AG04450 (cell line): Measurements from ENCODE around the gene PFN4. TPM values are rescaled to one million over a fixed set of nuclear protein-coding genes. Genes with fewer than 3 reads are reported as not detected.

Experiments
- CTCF ChIA-PET: fragments of 300-600, 350-600 bp; formaldehyde crosslinking; extraction: SDS; loops from one replicate; lab custom pipeline; 2022; ENCODE audit warnings: antibody characterized with exemption, inconsistent platforms; lab: Charles Lee
- POLR2A ChIA-PET: fragments of 350-600 bp; formaldehyde crosslinking; extraction: SDS; loops from one replicate; lab custom pipeline; 2021; ENCODE audit warnings: antibody characterized with exemption, inconsistent platforms; lab: Yijun Ruan, JAX
- DNase-seq: peaks from one replicate; pipeline ENCODE4 v3.0.0-alpha.2; 2011; ENCODE audit warnings: low read depth, low spot score
- H3K27ac ChIP-seq: one replicate; pipeline ENCODE4 v1.5.1; 2012; ENCODE audit warnings: low read depth, low read length, control low read depth
- H3K27me3 ChIP-seq: one replicate; pipeline ENCODE4 v1.6.0; 2012; ENCODE audit warnings: low read length; ENCODE audit not compliant: control insufficient read depth, insufficient read depth
- H3K4me3 ChIP-seq: 2 replicates; pipeline ENCODE4 v1.5.1; 2011; ENCODE audit warnings: mild to moderate bottlenecking, low read depth, low read length, control low read depth
- H3K9me3 ChIP-seq: 2 replicates; pipeline ENCODE4 v1.5.1; 2012; ENCODE audit warnings: low read length; ENCODE audit not compliant: control insufficient read depth, insufficient read depth
- CTCF ChIP-seq: IDR thresholded peaks from 2 replicates; pipeline ENCODE4 v1.5.1; 2011; ENCODE audit warnings: low read depth, low read length, control low read depth, inconsistent platforms
- polyA minus RNA-seq: library from RNA; depleted of rRNA, polyadenylated mRNA; stranded (reverse); fragments of >200 nt; gene quantifications from 2 replicates; pipeline ENCODE4 v1.2.3, GENCODE V29; 2011; rRNA and poly(A)+ RNA removed
- polyA plus RNA-seq: library from polyadenylated mRNA; depleted of rRNA; stranded (reverse); fragments of >200 nt; gene quantifications from 2 replicates; pipeline ENCODE4 v1.2.3, GENCODE V29; 2011; rRNA removed

The PFN4 gene, protein sequence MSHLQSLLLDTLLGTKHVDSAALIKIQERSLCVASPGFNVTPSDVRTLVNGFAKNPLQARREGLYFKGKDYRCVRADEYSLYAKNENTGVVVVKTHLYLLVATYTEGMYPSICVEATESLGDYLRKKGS
- 0.31 and 0.52 TPM in 2 replicates for polyA plus RNA-seq
- not detected in 2 replicates for polyA minus RNA-seq

DNA sequence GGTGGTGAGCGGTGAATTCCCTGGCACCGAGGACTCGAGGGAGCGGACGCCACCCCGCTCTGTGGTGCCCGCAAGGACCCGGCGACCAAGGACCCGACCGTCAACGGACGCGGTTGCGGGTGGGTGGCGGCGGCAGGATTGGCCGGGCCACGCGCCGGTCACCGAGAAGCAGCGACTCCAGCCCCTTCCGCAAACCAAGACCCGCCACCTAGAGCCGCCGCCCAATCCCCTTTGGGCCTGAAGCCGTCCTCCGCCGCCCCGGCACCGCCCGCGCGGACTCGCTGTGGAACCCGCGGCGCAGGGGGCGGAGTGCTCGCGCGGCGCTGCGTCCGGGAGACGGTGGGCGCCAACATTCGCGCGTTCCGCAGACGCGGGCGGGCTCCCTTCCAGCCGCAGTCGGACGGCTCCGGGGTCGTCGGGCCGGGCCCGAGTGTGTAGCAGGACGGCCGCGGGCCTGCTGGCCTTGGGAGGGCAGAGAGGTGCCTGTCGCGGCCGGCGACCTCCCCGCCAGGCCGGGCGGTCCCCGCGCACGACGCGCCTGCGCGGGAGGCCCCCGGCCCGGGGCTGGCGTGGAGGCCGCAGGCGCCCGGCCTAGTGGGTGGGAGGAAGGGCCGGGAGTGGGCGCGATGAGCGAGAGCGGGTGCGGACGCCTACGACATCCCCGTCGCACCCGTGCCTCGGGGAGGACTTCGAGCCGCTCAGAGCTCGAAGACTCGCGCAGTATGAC lies at the start of gene PFN4, which contains the start of gene FAM228B:
Gene PFN4 (minus strand): TSS at position 140 of the 727 bp plus-strand sequence. CDS start 799 bp downstream, outside the sequence.
Gene FAM228B (plus strand): TSS at position 275 of the 727 bp plus-strand sequence. CDS start 893 bp downstream, outside the sequence.
- POLR2A ChIA-PET: interaction anchor here (0.8 to 1.9 kb wide), 5 partner anchors 15 to 196 kb away, joined by 3 to 6 read pairs (median 4); partner anchors contain the start of genes ATAD2B and TP53I3
- Histone ChIP-seq H3K27ac (peak within 1 kb of the TSS; percentile 59), H3K4me3 (peak within 1 kb of the TSS; percentile 82), H3K27me3 (no peaks in the 10 kb centered on the region), H3K9me3 (no peaks in the 10 kb centered on the region)
- CTCF ChIA-PET: interaction anchor here (1.2 to 1.5 kb wide), 3 partner anchors 39 to 299 kb away, joined by 5 to 6 read pairs (median 5); partner anchors contain the start of gene TP53I3
- DNase-seq: peak; percentile 44
- TF ChIP-seq CTCF: no peak

DNA sequence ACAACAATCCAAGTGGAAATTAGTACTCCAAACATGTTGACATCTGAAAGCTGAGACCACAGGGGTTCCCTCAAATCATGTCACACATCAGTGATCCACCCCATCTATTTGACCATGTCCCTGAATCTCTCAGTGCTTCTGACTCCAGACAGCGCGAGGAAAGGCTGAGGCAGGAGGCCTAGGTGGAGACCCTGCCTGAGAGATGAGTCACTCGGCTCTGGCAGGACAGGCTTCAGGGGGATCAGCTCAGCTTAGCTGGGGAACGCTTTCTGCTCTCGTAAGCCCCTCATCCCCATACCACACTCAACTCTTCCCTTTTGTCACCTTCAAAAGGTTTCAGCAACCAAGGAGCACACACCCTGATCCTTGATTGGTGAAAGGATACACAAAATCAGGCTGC lies 45.9 kb upstream of the PFN4 start:
- H3K9me3 ChIP-seq: no peaks in the 10 kb centered on the region; the same call in 1 of the 2 replicates
- no peak for TF ChIP-seq CTCF
- CTCF ChIA-PET: no interaction called here

DNA sequence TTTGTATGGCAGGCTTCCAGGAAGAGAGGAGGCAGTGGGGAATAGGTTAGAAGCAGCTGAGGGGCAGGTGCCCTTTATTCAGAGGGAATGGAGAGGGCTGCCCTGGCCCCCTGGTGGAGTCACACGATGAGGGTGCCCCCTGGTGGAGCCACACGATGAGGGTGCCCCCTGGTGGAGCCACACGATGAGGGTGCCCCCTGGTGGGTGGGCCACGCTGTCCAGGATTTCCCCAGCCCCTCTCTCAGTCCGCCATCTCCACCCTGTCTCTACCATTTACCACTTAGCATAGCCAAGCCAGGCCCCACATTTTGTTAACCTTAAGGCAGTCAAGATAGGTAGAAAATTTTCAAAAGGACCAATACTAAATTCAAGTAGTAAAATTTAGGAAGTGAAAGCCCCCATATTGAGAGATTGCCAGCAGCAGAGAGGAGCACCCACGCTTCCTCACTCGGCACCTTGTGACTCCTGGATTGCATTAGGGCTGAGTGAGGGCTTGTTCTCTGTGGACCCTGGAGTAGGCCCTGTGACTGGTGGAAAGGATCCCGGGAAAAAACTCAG lies 41.4 kb upstream of the PFN4 start:
- peak; percentile 56 for TF ChIP-seq CTCF
- POLR2A ChIA-PET: no interaction called here
- Histone ChIP-seq H3K9me3 (no peaks in the 10 kb centered on the region; the same call in 1 of the 2 replicates), H3K27me3 (no peaks in the 10 kb centered on the region), H3K27ac (no peak overlapping the region), H3K4me3 (no peak overlapping the region)
- DNase-seq: no peak
- CTCF ChIA-PET: interaction anchor here (0.6 to 3.6 kb wide), 2 partner anchors 80 to 340 kb away, joined by 3 to 13 read pairs; partner anchors contain the start of gene TP53I3

More for the DNA sequence above, 45.9 kb upstream of the PFN4 start:
- DNase-seq: no peak
- Histone ChIP-seq H3K4me3 (no peak overlapping the region), H3K27me3 (no peaks in the 10 kb centered on the region), H3K27ac (no peak overlapping the region)
- POLR2A ChIA-PET: no interaction called here

GRCh38 chr2:24163601-24164000 lies 40.5 kb upstream of the PFN4 start:
- POLR2A ChIA-PET: no interaction called here
- no peaks in the 10 kb centered on the region for H3K27me3 ChIP-seq
- no peak overlapping the region for H3K27ac ChIP-seq
- no peak overlapping the region for H3K4me3 ChIP-seq
- CTCF ChIA-PET: interaction anchor here (1.3 to 3.6 kb wide), 3 partner anchors 80 to 340 kb away, joined by 4 to 13 read pairs (median 6); partner anchors contain the start of gene TP53I3
- no peak for TF ChIP-seq CTCF
- H3K9me3 ChIP-seq: no peaks in the 10 kb centered on the region; the same call in 1 of the 2 replicates
- no peak for DNase-seq
